Vagina (tissue), 2 donors: ENCODE results near the gene SBF2.

Experiments used
- POLR2A ChIP-seq, 2 donors: fragments of 450-650 bp; IDR thresholded peaks; one replicate each; pipeline ENCODE4 v1.6.1; 2017; ENCODE audit warnings: antibody characterized with exemption in 2 of 2, mild to moderate bottlenecking in 2 of 2, moderate library complexity in 2 of 2
- POLR2AphosphoS5 ChIP-seq, 2 donors: sonication (generic); formaldehyde crosslinking; IDR thresholded peaks; one replicate each; pipeline ENCODE4 v1.9.0; 2017; ENCODE audit warnings: antibody characterized with exemption in 2 of 2, mild to moderate bottlenecking in 2 of 2, low read depth in 1 of 2; ENCODE audit not compliant: insufficient read depth in 1 of 2
- TF ChIP-seq, protein P1 (sequence below), 3 experiments: fragments of 450-650 bp in 2 of 3; fragments of 200-600 bp in 1 of 3; sonication (generic) in 1 of 3; IDR thresholded peaks; one replicate each; pipeline ENCODE4 v1.5.1; 2017 to 2019; ENCODE audit warnings: antibody characterized with exemption in 3 of 3, mild to moderate bottlenecking in 2 of 3, moderate library complexity in 2 of 3

DNA sequence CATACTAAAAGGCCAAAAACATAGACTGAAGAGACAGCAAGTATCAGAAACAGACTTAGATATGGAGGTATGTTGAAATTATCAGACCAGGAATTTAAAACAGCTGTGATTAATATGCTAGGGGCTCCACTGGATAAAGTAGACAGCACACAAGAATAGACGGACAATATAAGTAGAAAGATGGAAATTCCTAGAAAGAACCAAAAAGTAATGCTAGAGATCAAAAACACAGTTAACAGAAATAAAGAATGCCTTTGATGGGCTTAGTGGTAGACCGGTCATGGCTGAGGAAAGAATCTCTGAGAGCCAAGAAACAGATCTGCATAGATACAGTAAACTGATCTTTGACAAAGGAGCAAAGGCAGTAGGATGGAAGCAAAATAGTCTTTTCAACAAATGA is 380.0 kb downstream of the SBF2 start:
- TF ChIP-seq, protein P1, sequence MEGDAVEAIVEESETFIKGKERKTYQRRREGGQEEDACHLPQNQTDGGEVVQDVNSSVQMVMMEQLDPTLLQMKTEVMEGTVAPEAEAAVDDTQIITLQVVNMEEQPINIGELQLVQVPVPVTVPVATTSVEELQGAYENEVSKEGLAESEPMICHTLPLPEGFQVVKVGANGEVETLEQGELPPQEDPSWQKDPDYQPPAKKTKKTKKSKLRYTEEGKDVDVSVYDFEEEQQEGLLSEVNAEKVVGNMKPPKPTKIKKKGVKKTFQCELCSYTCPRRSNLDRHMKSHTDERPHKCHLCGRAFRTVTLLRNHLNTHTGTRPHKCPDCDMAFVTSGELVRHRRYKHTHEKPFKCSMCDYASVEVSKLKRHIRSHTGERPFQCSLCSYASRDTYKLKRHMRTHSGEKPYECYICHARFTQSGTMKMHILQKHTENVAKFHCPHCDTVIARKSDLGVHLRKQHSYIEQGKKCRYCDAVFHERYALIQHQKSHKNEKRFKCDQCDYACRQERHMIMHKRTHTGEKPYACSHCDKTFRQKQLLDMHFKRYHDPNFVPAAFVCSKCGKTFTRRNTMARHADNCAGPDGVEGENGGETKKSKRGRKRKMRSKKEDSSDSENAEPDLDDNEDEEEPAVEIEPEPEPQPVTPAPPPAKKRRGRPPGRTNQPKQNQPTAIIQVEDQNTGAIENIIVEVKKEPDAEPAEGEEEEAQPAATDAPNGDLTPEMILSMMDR (IDR thresholded peaks at IDR 0.05), result no peak
- TF ChIP-seq POLR2A (IDR thresholded peaks at IDR 0.05) (no peak), POLR2AphosphoS5 (IDR thresholded peaks at IDR 0.05; ENCODE audit: insufficient read depth in 1 of 2, low read depth in 1 of 2) (no peak)
